Ramos (cell line): Measurements from ENCODE around the gene ARHGAP42.

Experiments used
- in situ Hi-C: fragments of 300-500 bp; cut with MboI; formaldehyde crosslinking; loops from one replicate; pipeline ENCODE4 v1.14.3; 2022; ENCODE audit warnings: low sequenced_read_pairs; ENCODE audit not compliant: unreplicated experiment

The ARHGAP42 gene

DNA sequence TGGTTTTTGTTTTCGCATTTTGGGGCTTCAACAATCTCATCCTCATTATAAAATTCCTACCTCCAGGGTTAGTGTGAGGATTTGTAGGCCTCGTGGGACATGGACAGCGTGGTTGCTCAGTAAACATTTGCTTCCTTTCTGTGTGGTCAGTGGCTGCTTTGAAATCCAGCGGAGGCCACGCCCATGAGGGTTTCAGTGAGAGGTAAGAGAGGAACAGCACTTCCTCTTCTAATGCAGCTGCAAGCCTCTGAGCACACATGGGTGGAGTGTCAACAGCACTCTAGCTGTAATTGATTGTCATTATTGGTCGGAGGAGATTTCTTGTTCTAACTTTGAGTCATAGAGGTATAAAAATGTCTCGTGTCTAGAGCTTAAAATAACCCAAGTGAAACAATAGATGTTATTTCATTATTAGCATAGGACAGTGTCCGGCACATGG lies 6.0 kb upstream of the ARHGAP42 start:
- in situ Hi-C loops, result no loop called here

GRCh38 chr11:100682247-100682969 lies 4.7 kb upstream of the ARHGAP42 start:
- in situ Hi-C loops, result no loop called here

GRCh38 chr11:100683126-100683525 lies 4.0 kb upstream of the ARHGAP42 start:
- in situ Hi-C loops, result no loop called here

DNA sequence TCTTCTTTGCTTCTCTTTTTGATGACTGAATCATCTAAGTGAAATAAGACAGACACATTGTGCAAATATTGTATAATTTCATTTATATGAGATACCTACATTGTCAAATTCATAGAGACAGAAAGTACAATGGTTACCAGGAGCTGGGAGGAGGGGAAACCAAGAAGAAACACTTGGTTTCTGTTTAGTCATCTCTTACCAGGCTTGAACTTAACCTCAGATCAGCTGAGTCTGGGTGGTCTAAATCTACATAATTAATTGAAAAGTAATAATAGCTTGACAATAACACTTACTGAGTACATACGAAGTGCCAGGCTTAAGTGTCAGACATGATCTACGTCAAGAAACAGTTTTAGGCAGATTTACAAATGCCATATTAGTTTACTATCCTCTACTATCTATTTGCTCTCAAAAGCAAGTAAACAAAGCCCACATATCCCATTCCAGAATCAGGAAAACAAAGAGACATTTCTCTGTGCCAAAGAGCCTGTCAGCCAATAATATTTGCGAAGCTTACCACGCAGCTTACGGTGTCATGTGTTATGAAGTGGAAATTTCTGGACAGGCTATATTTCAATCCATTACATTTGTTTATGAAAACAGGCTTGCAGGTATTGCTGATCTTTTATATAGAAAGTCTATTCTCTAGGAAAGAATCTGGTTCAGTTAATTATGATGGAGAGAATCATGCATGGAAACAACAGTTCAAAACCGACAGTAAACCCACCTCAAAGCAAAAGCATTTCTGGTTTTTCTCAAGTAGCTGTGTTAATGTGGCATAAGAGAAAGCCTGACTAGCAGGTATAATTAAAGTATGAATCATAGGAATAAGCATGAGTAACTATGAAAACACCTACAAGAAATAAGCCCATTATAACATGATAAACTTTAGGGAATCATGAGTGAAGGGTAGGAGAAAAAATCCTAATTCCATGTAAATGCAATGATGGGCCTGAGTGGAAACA lies 2.7 kb upstream of the ARHGAP42 start:
- in situ Hi-C loops, result no loop called here

DNA sequence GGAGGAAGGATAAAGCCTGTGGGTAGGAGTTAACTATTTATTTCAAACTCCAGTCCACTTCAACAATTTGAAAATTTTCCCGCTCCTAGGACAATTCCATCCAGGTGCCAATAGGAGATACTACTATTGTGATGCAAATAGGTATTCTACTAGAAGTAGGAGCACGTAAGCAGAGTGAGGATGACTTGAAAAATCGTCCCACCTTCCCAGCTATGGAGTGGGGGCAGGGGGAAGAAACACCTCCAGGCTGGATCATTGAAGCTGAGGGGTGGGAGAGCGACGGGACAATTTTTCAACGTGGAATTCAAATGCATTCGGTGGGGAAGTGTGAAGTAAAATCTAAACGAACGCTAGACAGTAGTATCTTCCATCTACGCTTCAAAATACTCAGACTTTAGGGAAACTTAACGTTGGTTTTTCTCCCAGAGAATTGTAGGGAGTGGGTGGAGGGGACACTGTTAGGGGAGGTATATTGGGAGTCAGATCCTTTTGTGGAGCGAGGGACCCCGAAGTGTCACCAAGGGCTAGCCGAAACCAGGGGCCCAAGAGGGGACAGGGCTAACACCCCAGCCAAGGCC lies 523 bp upstream of the ARHGAP42 start:
- in situ Hi-C loops, result no loop called here

DNA sequence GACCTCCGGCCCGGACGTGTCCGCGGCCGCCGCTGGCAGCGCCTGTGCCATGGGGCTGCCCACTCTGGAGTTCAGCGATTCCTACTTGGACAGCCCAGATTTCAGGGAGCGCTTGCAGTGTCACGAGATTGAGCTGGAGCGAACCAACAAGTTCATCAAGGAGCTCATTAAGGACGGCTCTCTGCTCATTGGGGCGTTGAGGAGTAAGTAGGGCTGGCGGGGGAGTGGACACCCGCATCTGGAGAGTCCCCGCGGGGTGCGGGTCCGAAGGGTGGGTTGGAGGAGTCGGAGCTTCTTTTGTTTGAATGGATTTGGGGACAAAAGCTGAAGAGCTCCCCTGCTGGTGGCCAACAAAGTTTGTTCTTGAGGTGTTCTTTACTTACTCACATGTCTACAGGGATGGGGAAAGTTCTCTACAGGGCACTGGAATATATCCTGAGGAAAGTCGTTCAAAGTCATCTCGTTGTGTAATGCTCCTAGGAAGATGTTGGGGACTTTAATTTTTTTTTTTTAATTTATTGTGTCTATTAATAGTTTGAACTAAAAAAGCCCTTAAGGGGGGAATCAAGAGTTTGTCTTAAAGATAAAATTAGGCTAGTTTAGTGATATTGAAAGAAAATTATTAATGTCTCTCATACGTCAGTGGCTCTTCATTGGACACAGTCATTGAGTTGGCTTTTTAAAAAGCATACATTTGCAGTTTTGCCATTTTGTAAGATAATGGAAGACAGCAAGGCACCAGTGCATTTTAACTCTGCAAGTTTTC lies 725 bp downstream of the ARHGAP42 start:
- in situ Hi-C loops, result no loop called here

- in situ Hi-C loops, result no loop called here
Observed at GRCh38 chr11:100689141-100689540, 2.1 kb downstream of the ARHGAP42 start.

GRCh38 chr11:100691896-100692653 lies 5.0 kb downstream of the ARHGAP42 start:
- in situ Hi-C loops, result no loop called here

DNA sequence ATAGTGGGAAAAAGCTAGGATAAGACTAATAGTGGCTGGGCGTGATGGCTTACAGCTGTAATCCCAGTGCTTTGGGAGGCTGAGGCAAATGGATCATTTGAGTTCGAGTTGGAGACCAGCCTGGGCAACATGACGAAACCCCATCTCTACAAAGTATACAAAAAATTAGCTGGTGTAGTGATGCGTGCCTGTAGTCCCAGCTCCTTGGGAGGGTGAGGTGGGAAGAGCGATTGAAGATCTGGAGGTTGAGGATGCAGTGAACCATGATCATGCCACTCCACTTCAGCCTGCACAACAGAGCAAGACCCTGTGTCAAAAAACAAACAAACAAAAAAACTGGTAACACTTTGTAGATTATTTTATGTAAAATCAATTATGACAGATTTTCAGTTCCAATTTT lies 8.8 kb downstream of the ARHGAP42 start:
- in situ Hi-C loops, result no loop called here

DNA sequence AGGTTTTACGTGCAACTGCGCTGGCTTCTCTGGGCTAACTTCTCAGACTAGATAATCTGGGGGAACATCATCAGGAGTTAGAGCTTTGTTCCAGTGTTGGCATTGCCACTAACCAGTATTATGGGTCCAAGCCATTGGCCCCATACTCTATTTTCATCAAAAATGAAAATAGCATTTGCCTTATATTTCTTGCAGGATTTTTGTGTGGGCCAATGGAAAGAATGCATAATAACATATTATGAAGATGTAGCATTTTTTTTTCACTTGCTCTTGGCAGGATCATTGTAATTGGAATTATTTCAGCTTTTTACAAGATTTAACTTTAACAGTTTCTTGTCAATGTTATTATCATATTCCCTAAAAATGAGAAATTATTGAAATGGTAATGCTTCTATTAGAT lies 16.1 kb downstream of the ARHGAP42 start:
- in situ Hi-C loops, result no loop called here

DNA sequence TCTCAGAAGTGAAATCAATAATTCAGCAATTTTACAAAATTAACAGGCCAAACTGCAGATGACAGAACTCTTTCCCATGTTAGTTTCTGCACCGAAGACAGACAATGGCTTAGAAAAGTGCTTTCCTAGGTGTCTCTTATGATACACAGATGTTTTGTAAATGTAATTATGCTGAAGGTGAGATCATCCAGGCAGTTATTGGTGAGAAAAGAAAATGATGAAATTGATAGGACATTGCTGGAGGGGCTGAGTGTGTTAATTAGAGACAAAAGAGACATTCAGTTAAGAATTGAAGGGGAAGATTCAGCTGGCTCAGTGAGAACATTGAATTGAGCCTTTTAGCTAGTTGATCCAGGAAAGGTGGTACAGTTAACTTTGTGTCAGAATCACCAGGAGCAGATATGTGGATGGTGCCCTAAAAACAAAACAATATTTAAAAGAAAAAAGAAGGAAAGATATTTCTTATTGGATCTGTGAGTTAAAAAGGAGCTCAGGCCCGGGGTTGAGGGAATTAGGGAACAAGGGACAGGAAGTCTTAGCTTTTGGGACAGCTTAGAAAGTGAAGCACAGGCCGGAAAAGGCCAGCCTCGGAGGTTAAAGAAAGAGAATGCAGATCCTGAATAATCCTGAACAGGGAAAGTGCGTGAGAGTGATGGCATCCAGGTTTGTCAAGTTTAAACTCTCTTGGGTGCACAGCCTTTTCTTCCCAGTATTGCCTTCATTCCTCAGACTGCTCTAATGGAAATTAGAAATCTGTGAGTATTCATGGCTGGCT lies 16.9 kb downstream of the ARHGAP42 start:
- in situ Hi-C loops, result no loop called here

DNA sequence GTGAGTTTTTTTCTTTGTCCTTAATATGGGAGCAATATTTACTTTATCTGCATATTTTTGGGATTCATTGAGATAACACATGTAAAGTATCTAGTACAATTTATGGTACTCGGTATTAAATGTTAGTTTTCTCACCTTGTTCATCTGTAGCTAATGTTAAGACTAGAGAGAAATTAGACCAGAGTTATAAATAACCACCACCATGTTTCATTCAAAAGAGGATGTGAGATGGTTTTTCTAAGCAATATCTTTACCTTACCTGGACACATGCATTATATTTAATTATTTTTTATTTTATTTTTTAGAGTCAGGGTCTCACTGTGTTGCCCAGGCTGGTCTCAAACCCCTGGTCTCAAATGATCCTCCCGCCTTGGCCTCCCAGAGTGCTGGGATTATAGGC lies 18.4 kb downstream of the ARHGAP42 start:
- in situ Hi-C loops, result no loop called here

GRCh38 chr11:100706179-100706578 lies 19.1 kb downstream of the ARHGAP42 start:
- in situ Hi-C loops, result no loop called here

DNA sequence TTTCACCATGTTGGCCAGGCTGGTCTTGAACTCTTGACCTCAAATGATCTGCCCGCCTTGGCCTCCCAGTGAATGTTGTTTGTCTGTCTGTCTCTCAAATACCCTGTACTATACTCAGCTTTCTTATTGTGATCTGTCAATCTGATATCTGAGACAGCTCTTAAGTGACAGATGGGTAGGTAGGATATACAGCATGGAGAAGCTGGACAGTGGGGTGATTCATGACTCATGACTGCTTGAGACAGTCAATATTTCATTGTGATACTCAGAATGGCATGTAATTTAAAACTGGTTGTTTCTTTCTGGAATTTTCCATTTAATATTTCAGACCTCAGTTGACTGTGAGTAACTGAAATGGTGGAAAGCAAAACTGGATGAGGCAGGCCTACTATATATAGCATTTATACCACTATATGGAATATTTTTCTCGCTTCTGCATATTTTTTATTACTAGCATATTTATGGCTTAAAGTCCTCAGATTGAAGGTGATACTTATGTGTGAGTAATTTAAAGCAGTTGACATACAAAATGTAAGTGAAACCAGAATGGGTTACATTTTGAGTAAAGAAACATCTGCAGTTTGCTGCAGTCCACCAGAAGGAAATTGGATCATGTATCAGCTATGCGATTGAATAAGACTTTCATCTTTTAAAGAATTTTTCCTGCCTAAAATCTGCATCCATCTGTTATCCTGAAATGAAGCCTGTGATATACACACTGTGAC lies 22.3 kb downstream of the ARHGAP42 start:
- in situ Hi-C loops, result no loop called here

GRCh38 chr11:100711984-100712383 lies 24.9 kb downstream of the ARHGAP42 start:
- in situ Hi-C loops, result no loop called here

- in situ Hi-C loops, result no loop called here
Observed at GRCh38 chr11:100712583-100712982, 25.5 kb downstream of the ARHGAP42 start.

GRCh38 chr11:100715165-100715761 lies 28.2 kb downstream of the ARHGAP42 start:
- in situ Hi-C loops, result no loop called here

DNA sequence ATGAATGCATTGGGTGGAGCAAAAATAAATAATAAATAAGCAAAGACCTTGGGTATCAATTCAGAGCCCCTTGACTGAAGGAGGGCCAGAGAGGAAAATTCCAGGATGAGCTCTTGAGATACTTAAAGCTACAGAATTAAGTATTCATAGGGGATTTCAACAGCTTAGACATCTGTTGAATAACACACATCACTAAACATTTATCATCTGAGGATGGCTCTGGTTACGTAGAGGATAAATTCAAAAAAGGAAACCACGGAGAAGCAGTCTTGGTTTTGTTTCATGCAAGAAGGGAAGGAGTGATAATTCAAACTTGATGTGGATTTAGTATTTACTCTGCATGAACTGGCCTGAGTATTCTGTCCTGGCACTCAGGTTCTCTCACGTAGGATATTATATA lies 29.8 kb downstream of the ARHGAP42 start:
- in situ Hi-C loops, result no loop called here
